ENCODE data around the gene LTN1. TPM values are rescaled to one million over a fixed set of nuclear protein-coding genes. Genes with fewer than 3 reads are reported as not detected.
"Not testable (repeated sequence)": the region's sequence is repeated elsewhere in the genome, so short reads cannot be mapped to it uniquely, and the experiment has no call there.

The LTN1 gene
- total RNA-seq, 2 experiments from 2014 or later = 26.7 to 28.0 TPM

DNA sequence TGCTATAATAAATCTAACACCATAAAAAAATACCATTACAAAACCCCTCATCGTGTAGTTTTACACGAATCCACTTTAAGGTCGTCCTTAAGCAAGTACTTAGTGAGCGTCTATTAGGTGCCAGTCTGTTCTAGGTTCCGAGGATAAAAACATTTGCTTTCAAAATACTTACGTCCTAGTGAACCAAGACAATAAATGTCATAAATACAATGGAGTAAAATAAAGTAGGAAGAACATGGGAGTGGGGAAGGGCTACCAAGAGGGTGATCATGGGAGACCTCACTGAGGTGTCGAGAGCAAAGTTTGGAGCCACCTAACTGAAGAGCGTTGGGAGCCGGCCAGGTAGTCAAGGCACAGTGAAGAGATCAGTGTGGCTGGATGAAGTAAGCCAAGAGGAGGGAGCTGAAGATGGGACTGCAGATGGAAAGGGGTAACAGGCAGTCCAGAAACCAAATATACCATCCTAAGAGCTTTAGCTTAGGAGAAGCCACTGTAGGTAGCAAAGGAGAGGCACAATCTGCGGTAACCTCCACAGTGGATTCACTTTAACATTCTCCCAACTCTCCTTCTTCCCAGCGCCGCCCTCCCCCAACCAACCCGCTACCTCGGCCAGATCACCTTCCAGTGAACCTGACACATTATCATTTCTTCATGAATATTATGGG lies 684 bp downstream of the LTN1 start:
- TF ChIP-seq, protein P1, sequence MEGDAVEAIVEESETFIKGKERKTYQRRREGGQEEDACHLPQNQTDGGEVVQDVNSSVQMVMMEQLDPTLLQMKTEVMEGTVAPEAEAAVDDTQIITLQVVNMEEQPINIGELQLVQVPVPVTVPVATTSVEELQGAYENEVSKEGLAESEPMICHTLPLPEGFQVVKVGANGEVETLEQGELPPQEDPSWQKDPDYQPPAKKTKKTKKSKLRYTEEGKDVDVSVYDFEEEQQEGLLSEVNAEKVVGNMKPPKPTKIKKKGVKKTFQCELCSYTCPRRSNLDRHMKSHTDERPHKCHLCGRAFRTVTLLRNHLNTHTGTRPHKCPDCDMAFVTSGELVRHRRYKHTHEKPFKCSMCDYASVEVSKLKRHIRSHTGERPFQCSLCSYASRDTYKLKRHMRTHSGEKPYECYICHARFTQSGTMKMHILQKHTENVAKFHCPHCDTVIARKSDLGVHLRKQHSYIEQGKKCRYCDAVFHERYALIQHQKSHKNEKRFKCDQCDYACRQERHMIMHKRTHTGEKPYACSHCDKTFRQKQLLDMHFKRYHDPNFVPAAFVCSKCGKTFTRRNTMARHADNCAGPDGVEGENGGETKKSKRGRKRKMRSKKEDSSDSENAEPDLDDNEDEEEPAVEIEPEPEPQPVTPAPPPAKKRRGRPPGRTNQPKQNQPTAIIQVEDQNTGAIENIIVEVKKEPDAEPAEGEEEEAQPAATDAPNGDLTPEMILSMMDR (IDR thresholded peaks at IDR 0.05) = no peak
- H3K36me3 Mint-ChIP-seq (ENCODE audit: low read depth) = peaks cover 12% of the 10 kb centered on the region
- DNase-seq (no peak), ATAC-seq (no peak)
- intact Hi-C loops (cut with micrococcal nuclease) = loop anchor here (2.0 kb wide), 2 partner anchors 33 to 81 kb away; partner anchors contain the start of genes CCT8 and USP16
- CTCF ChIA-PET = interaction anchor here (1.4 kb wide), 1 partner anchor 11 kb away, joined by 3 read pairs; no protein-coding TSS in a partner anchor
- H3K4me3 Mint-ChIP-seq = peak overlapping the region; percentile 82
- H3K9me3 Mint-ChIP-seq = no peaks in the 10 kb centered on the region
- peak overlapping the region; percentile 92 for H3K27ac Mint-ChIP-seq
- H3K4me1 Mint-ChIP-seq (ENCODE audit: low read depth) = peaks cover 45% of the 10 kb centered on the region
- H3K27me3 Mint-ChIP-seq = no peaks in the 10 kb centered on the region
- POLR2A ChIA-PET = interaction anchor here (0.7 to 3.8 kb wide), 11 partner anchors 9 to 155 kb away, joined by 3 to 30 read pairs (median 8); partner anchors contain the start of genes CCT8, RWDD2B and USP16

DNA sequence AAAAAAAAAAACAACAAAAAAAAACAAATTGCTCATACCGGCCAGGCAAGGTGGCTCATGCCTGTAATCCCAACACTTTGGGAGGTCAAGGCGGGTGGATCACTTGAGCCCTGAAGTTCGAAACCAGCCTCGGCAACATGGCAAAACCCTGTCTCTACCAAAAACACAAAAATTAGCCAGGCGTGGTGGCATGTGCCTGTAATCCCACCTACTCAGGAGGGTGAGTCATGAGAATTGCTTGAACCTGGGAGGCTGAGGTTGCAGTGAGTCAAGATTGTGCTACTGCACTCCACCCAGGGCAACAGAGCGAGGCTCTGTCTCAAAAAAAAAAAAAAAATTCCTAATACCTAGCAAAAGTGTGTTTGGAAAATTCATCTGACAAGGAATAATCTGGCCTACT lies 4.5 kb downstream of the LTN1 start:
- peak overlapping the region; percentile 88 for H3K27ac Mint-ChIP-seq
- POLR2A ChIA-PET = interaction anchor here (0.8 kb wide), 1 partner anchor 16 kb away, joined by 4 read pairs; no protein-coding TSS in a partner anchor
- peak; percentile 57 for DNase-seq
- H3K9me3 Mint-ChIP-seq; CTCF ChIA-PET; ATAC-seq; H3K4me3 Mint-ChIP-seq; H3K27me3 Mint-ChIP-seq; intact Hi-C loops (cut with micrococcal nuclease): not testable (repeated sequence)
- peaks cover 30% of the 10 kb centered on the region for H3K36me3 Mint-ChIP-seq (ENCODE audit: low read depth)
- H3K4me1 Mint-ChIP-seq (ENCODE audit: low read depth) = peaks cover 39% of the 10 kb centered on the region

DNA sequence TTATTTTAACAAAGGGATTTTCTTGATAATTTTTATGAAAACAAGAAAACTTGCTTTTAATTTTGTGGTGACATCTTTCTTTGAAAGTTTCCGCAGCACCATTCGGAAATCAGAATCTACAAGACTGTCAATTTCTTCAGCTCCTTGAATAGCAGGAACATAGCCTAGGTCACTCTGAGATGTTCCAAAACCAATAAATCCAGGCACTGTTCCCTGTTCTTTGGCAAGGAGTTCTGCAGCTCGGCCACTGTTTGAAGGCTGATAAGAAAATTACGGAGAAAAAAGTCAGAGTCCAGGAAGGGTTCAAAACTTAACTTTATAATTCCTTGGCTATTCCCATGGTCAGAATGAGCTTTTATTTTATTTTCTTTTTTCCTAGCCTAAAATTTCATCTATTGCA lies 6.0 kb downstream of the LTN1 start:
- Mint-ChIP-seq H3K36me3 (ENCODE audit: low read depth) (peaks cover 37% of the 10 kb centered on the region), H3K4me1 (ENCODE audit: low read depth) (peaks cover 36% of the 10 kb centered on the region), H3K9me3 (no peaks in the 10 kb centered on the region), H3K4me3 (no peak overlapping the region), H3K27ac (no peak overlapping the region), H3K27me3 (no peaks in the 10 kb centered on the region)
- ChIA-PET CTCF (no interaction called here), POLR2A (interaction anchor here (0.7 kb wide), 1 partner anchor 68 kb away, joined by 3 read pairs; no protein-coding TSS in a partner anchor)
- ATAC-seq (no peak), DNase-seq (no peak)
- TF ChIP-seq, protein P1 (IDR thresholded peaks at IDR 0.05) = no peak
- intact Hi-C loops (cut with micrococcal nuclease) = no loop called here

DNA sequence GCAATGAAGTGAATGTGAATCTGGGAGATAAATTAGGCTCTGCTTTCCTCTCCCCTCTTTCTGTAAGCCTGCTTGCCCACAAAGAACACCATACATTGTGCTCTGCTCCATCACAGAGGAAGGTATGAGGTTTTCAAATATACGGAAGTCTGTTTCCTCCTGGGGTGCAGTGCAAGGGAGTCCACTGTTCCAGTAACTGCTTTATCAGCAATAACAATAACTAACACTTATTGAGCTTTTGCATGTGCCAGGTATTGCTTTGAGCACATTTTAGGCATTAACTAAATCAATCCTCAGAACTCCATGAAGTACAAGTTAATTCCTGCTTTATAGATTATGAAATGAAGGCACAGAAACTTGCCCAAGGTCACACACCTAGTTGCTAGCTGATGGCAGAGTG lies 10.0 kb downstream of the LTN1 start:
- POLR2A ChIA-PET = interaction anchor here (1.6 kb wide), 1 partner anchor 10 kb away, joined by 8 read pairs; the partner anchor contains the start of gene LTN1
- intact Hi-C loops (cut with micrococcal nuclease) = no loop called here
- DNase-seq = no peak
- Mint-ChIP-seq H3K4me1 (ENCODE audit: low read depth) (peaks cover 6% of the 10 kb centered on the region), H3K4me3 (no peak overlapping the region), H3K27ac (no peak overlapping the region), H3K27me3 (no peaks in the 10 kb centered on the region), H3K9me3 (no peaks in the 10 kb centered on the region), H3K36me3 (ENCODE audit: low read depth) (peaks cover 35% of the 10 kb centered on the region)
- TF ChIP-seq, protein P1 (IDR thresholded peaks at IDR 0.05) = no peak
- ATAC-seq = no peak
- CTCF ChIA-PET = no interaction called here

DNA sequence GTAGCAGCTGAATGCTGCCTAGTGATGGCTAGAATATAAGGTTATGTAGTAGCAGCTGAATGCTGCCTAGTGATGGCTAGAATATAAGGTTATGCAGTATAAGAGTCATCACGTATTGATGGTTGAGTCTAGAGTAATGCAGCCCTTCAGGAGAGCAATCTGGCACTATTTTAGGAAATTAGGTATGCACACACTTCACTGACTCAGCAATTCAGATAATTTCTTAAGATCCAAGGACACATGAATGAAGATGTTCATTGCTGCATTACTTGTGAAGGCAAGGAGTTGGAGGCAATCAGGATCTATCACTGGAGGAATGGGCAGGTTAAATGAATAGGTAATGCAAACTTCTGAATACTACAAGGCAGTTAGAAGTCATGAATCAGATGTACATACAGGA lies 13.6 kb downstream of the LTN1 start:
- H3K36me3 Mint-ChIP-seq (ENCODE audit: low read depth) = peaks cover 37% of the 10 kb centered on the region
- ChIA-PET POLR2A (interaction anchor here (0.9 kb wide), 1 partner anchor 13 kb away, joined by 3 read pairs; the partner anchor contains the start of gene LTN1), CTCF (no interaction called here)
- DNase-seq (no peak), ATAC-seq (no peak)
- no peak overlapping the region for H3K4me3 Mint-ChIP-seq
- no peaks in the 10 kb centered on the region for H3K27me3 Mint-ChIP-seq
- H3K27ac Mint-ChIP-seq = no peak overlapping the region
- H3K4me1 Mint-ChIP-seq (ENCODE audit: low read depth) = peaks cover 3% of the 10 kb centered on the region
- no peaks in the 10 kb centered on the region for H3K9me3 Mint-ChIP-seq
- intact Hi-C loops (cut with micrococcal nuclease) = no loop called here
- TF ChIP-seq, protein P1 (IDR thresholded peaks at IDR 0.05) = no peak

Measured in activated CD8-positive, alpha-beta T cell treated with anti-CD3 and anti-CD28 coated beads for 36 hours (primary cell).